Measurements from ENCODE around the gene PLPP6.

The PLPP6 gene

DNA sequence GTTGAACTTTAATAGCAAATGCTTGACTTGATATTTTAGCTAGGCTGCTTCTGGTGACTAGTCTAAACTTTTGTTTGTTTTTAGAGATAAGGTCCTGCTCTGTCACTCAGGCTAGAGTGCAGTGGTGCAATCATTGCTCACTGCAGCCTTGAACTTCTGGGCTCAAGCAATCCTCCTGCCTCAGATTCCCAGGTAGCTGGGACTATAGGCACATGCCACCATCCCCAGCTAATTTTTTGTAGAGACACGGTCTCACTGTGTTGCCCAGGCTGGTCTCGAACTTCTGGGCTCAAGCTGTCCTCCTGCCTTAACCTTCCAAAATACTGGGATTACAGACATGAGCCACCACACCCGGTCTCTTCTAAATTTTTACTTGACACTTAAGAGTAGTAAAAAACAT lies 38.0 kb downstream of the PLPP6 start:
- DNase-seq (ENCODE audit: low read depth in 2 of 2), result no peak

DNA sequence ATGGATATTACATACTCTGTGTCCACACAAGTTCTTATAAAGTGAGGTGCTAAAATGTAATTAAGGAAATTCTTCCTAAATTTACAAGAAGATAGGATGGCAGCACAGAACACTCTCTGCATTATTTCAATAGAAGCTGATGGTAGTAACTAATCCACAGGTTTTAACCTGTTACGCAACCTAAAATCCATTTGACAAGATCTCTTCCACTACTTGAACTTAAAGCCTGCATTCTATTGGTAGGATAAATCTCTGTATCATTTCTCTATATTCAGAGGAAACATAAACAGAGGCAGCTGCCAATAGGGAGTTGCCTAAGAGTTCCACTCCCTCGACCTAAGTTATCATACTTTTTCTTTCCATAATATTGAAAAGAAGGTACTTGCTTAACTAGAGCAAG lies 38.8 kb downstream of the PLPP6 start:
- no peak for DNase-seq (ENCODE audit: low read depth in 2 of 2)

DNA sequence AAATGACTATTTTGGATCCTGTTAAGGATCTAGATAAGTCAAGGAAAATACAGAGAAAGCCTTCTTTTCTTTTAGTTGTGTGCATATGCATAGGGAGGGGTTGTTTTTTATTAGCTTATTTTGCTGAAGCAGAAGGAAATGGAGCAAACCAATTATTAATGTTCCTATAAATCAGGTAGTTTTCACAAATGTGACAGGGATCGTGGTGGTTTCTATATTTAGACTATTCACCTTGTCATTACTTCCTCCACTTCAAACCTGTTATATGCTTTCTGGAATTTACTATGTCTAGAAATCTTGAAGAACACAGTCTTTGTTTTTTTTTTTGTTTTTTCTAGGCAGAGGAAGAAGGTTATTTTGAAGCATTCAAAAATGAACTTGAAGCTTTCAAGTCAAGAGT lies 39.4 kb downstream of the PLPP6 start:
- DNase-seq (ENCODE audit: low read depth in 2 of 2), result no peak

DNA sequence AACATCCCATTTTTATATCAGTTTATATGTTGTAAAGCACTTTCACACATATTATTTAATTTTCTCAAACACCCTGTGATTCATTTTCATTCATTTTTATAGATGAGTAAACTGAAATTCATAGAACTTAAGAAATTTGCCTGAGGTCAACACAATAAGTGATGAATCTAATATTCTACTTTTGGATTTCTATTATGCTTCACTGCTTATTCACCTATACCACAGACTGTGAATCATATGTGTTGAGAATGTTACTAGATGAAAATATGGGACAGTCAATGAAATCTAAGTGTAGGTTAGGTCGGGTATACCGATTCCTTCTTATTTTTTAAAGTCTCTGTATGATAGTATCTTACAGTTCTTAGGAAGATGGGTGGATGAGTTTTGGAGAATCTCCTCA lies 42.0 kb downstream of the PLPP6 start:
- no peak for DNase-seq (ENCODE audit: low read depth in 2 of 2)

DNA sequence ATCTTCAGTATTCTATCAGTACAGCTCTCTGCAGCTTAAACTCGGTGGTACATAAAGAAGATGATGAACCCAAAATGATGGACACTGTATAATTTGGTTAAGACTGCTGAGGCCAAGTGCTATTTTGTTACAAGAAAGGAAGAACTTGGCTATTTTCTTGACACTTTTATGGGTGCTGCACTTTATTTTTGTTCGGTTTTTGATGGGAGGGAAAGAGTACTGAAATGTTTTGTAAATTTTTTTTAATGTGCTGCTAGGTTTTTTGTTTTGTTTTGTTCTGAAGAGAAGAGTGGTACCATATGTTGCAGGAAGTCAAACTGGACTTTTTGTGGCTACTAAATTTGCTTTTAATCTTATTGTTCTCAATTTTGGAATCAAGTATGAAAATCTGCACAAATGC lies 43.9 kb downstream of the PLPP6 start:
- DNase-seq (ENCODE audit: low read depth in 2 of 2), result no peak

DNA sequence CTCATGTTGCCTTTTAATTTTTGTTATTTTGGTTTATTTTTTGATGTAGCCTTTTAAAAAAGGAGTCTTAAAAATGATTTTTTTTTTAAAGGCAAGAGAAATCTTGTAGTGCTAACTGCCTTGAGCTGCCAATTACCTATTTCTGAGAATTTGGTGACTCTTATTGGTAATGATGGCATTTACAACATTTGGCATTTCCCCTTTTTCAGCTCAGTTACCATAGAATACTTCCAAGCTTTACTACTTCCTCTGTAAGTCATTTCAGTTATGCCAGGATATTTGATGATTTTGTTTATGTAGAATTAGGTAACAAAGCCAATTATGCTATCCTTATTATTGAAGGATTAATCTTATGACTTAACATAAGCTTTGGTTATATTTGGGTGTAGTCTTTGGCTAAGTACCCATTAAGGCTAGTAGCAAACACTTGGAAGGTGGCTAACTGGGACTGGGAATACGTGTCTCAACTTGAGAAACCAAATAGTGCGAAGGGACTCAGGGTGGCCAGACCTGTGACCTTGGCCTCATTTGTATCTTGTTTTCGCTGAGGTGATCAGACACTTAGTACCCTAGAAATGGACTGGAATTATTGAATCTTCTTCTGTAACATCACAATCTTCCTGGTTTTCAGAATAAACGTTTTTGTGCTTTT lies 45.0 kb downstream of the PLPP6 start:
- no peak for DNase-seq (ENCODE audit: low read depth in 2 of 2)

DNA sequence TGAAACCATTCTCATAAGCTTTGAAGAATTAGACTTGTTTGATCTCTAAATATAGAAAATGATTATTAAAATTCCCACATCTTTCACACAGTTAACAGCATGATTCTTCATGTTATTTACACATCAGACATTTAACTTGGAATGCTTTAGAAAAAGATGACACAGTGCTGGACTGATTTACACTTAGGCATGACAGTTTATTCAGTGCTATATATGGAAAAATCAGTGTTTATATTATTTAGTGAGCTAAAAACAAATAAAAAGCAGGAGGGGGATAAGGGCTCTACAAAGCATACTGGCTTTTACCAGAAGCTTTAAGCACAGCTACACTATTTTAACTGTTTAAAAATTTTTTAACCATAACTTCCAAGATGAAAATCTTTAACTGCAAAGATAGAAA lies 47.3 kb downstream of the PLPP6 start:
- no peak for DNase-seq (ENCODE audit: low read depth in 2 of 2)

DNA sequence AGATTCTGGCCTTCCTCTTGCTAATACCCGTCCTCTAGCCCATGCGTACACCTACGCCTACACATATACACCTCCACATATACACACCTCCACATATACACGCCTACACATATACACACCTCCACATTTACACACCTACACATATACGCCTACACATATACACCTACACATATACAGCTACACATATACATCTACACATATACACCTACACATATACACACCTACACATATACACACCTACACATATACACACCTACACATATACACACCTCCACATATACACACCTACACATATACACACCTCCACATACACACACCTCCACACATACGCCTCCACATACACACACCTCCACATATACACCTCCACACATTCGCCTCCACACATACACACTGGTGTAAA lies 51.8 kb downstream of the PLPP6 start:
- no peak for DNase-seq (ENCODE audit: low read depth in 2 of 2)

DNA sequence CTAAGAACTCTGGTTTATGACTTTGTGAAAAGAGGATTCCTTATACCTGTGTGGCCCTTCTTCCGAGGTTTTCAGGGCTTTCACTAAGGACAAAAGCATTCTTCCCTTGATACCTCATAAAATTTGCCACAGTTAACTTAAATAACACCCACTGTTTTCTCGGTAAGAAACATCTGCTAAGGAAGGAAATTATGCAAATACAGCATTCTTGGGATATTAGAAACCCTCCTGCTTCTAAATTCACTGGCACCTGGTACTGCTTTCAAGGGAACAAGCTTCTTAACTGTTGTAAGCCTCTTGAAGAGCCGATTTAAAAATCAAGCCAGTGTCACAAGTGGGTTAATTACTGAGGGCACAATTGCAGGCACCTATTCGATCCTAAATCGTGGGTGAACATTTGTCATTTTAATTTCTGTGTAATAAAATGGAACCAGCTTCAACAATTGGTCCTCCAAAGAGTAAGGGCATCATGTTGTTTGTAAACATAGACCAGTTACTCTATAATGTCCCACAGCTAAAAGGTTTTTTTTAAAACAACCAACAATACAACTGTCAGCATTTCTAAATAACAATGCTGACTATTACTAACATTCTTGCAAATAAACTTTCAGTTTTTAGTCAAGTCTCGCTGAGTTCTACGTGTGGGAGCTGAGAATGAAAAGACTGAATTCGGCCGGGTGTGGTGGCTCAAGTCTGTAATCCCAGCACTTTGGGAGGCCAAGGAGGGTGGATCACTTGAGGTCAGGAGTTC lies 52.3 kb downstream of the PLPP6 start:
- no peak for DNase-seq (ENCODE audit: low read depth in 2 of 2)

Data from stimulated activated CD4-positive, alpha-beta T cell treated with anti-CD3 and anti-CD28 coated beads, Interleukin-1b, Interleukin-23, amount 100 ng/mL, for 1 hour (primary cell).